PFSK-1 (cell line): ENCODE results near the gene SEMA6D.

ENCODE experiments used
- FOXP2 ChIP-seq: optimal IDR thresholded peaks from 2 replicates; pipeline ENCODE3; 2011; ENCODE audit warnings: borderline replicate concordance, control low read depth, inconsistent platforms; ENCODE audit not compliant: insufficient read depth; ENCODE audit errors: extremely low read length, extremely low read depth
- POLR2AphosphoS5 ChIP-seq: IDR thresholded peaks from 2 replicates; pipeline ENCODE4 v1.6.1; 2012; ENCODE audit warnings: low read depth, mild to moderate bottlenecking, control low read depth, low read length, moderate library complexity
- SIN3A ChIP-seq: IDR thresholded peaks from 2 replicates; pipeline ENCODE4 v1.6.1; 2012; ENCODE audit warnings: mild to moderate bottlenecking, low read length, moderate library complexity, borderline replicate concordance; ENCODE audit not compliant: insufficient read depth
- TAF1 ChIP-seq: IDR thresholded peaks from 2 replicates; pipeline ENCODE4 v1.6.1; 2012; ENCODE audit warnings: low read length, control low read depth, borderline replicate concordance; ENCODE audit not compliant: insufficient read depth
- TF ChIP-seq, protein P1 (sequence below), 2 experiments: IDR thresholded peaks; 2 replicates each; pipeline versions ENCODE4 v1.6.1 to v1.8.0; 2011 to 2012; ENCODE audit warnings: low read depth in 2 of 2, low read length in 2 of 2, control low read depth in 1 of 2, inconsistent platforms in 1 of 2, mild to moderate bottlenecking in 1 of 2, moderate library complexity in 1 of 2; ENCODE audit not compliant: insufficient read depth in 1 of 2

SEMA6D gene

DNA sequence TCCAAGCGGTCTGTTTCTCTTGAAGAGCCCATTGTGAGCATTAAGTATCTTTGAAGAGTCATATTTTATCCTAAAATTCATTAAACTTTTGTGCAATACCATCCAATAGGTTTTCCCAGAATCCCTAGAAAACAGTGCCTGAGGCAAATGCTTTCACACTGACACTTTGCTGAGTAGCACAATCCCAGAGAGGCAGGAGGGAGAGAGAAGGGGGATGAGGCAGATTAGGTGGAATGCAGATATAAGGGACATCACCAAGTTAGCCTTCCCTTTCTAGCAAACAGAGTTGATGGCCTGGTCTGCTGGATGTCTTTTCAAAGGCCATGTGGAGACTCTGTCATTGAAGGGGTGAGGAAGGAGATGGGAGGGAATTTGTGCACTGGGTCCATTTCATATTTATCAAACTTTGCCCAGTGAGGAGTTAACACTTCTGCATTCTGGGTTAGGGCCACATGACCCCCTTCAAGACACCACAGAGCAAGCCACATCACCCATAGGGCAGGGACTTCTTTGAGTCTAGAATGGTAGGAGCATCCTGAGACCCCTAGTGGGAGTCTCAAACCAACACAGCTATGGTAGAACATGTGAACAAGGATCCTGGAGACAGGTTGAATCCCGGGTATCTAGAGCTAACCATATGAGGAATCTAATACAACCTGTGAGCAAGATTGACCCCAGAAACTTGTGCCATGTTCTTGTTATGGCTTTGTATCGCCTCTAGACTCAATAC is 32.0 kb upstream of the SEMA6D start:
- TF ChIP-seq FOXP2 (no peak), TAF1 (no peak), POLR2AphosphoS5 (no peak), SIN3A (no peak)
- TF ChIP-seq, protein P1, sequence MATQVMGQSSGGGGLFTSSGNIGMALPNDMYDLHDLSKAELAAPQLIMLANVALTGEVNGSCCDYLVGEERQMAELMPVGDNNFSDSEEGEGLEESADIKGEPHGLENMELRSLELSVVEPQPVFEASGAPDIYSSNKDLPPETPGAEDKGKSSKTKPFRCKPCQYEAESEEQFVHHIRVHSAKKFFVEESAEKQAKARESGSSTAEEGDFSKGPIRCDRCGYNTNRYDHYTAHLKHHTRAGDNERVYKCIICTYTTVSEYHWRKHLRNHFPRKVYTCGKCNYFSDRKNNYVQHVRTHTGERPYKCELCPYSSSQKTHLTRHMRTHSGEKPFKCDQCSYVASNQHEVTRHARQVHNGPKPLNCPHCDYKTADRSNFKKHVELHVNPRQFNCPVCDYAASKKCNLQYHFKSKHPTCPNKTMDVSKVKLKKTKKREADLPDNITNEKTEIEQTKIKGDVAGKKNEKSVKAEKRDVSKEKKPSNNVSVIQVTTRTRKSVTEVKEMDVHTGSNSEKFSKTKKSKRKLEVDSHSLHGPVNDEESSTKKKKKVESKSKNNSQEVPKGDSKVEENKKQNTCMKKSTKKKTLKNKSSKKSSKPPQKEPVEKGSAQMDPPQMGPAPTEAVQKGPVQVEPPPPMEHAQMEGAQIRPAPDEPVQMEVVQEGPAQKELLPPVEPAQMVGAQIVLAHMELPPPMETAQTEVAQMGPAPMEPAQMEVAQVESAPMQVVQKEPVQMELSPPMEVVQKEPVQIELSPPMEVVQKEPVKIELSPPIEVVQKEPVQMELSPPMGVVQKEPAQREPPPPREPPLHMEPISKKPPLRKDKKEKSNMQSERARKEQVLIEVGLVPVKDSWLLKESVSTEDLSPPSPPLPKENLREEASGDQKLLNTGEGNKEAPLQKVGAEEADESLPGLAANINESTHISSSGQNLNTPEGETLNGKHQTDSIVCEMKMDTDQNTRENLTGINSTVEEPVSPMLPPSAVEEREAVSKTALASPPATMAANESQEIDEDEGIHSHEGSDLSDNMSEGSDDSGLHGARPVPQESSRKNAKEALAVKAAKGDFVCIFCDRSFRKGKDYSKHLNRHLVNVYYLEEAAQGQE (IDR thresholded peaks at IDR 0.05; ENCODE audit: insufficient read depth in 1 of 2, low read depth in 2 of 2, low read length in 2 of 2) = no peak

DNA sequence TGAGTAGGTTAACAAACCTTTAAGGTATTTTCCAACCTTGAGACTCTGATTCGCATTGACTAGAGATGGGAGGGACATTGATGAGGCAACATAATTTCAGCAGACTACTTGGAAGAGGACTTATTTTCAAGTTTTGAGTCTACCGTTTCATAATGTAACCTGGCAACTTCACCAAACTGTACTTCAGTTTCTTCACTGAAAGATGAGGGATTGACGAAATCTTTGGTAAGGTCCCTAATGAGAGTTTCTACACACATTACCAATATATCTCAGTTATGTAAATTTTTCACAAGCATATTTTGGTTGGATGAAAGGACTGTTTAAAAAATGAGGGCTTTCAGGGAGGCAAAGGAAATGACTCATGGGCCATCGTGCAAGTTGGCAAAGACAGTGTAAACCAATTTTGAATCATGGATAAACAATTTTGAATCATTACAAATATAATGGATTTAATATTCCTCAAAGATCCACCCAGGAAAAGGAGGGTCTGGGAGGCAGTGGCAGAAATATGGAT is 28.7 kb upstream of the SEMA6D start:
- no peak for TF ChIP-seq TAF1
- TF ChIP-seq SIN3A = no peak

DNA sequence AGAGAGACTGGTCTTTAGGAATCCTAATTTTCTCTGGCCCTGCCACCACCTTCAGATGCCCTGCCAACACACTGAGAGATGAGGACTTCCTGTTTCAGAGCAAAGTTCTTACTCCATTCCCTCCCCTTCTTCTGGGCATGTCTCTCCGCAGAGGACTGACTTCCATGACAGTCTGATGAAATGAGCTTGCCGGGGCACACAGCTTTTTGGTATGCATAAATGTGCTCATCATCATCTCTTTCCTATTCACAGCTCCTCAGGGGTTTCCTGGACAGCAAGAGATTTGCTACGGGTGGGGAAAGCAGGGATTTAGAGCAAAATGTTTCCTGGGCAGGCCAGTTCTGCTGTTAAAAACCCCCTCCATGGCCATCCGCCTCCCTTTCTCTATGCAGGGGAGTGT is 27.6 kb upstream of the SEMA6D start:
- TF ChIP-seq TAF1 (no peak), SIN3A (no peak), POLR2AphosphoS5 (no peak)

DNA sequence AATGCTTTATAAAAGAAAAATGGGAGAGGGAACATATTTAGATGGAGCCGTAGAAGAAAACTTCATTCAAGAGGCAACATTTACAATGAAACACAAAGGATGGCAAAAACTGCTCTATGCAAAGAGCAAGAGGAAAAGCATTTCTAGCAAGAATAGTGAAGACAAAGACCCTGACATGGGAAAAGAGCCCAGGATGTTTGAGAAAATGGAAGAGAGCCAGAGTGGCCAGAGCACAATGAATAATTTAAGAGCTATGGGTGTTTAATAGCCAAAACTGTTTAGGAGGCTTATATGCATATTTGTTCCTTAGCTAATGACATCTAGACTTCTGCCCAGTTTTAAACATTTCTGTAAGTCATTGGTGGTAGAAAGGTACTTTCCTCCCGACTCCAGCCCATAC is 25.4 kb upstream of the SEMA6D start:
- TF ChIP-seq FOXP2 (no peak), POLR2AphosphoS5 (no peak), SIN3A (no peak), TAF1 (no peak)
- TF ChIP-seq, protein P1 (IDR thresholded peaks at IDR 0.05; ENCODE audit: insufficient read depth in 1 of 2, low read depth in 2 of 2, low read length in 2 of 2) = no peak

DNA sequence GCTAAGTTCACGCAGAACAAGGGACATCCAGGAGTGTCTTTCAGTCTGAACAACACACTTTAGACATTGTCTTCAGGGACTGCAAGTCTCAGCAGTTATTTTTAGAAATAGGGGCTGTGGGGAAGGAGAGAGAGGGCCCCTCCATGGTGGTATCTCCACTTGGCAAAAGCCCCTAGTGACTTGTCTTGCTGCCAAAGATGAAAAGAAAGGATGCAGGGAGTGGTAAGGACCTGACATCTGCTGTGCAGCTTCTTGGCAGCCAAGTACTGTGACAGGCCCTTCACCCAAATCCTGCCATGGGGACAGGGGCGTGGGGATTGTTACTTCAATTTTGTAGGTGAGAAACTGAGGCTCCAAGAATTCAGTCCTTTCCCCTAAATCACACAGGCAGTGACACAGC is 21.0 kb upstream of the SEMA6D start:
- TF ChIP-seq SIN3A (no peak), FOXP2 (no peak), TAF1 (no peak), POLR2AphosphoS5 (no peak)
- TF ChIP-seq, protein P1 (IDR thresholded peaks at IDR 0.05; ENCODE audit: insufficient read depth in 1 of 2, low read depth in 2 of 2, low read length in 2 of 2) = no peak

DNA sequence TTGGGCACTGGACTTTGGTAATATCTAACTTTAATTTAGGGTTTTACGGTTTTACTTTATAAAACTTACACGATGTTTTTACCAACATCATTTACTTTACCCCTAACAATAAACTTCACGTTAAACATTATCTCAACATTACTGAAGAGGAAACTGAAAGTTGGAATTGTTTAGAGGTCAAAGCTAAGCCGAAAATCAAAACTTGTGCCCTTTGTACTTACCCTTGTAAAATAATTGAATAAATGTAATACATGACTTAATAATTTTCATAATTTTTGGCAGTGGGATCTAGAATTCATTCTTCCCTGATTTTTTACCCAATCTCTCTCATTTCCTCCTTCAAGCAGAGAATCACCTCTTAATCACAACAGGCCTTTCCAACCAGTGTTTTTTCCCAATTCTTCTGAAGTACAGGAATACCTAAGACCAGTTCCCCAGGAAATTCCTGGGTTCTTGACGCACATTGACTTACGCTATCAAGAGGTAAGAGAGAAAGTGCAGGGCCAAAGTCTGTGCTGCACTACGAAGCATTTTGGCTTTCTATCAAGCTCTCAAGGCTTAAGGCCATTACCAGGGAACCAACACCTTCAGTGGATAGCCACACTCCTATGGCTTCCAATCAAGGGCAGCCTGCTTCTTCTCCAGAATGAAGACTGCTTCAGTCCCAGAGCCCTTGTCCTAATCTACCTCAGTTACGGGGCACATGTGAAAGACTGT is 11.9 kb upstream of the SEMA6D start:
- TF ChIP-seq FOXP2 (no peak), TAF1 (no peak), POLR2AphosphoS5 (no peak), SIN3A (no peak)
- TF ChIP-seq, protein P1 (IDR thresholded peaks at IDR 0.05; ENCODE audit: insufficient read depth in 1 of 2, low read depth in 2 of 2, low read length in 2 of 2) = no peak
